NCI-H2196 treated with DMSO at 0.1 percent for 48 hours (cell line): ENCODE data around the gene KSR1.
"Not testable (repeated sequence)": the region's sequence is repeated elsewhere in the genome, so short reads cannot be mapped to it uniquely, and the experiment has no call there.

Experiments used
- DNase-seq: peaks from one replicate; lab custom pipeline; 2025; ENCODE audit not compliant: unreplicated experiment; lab: John Stamatoyannopoulos, UW

The KSR1 gene

DNA sequence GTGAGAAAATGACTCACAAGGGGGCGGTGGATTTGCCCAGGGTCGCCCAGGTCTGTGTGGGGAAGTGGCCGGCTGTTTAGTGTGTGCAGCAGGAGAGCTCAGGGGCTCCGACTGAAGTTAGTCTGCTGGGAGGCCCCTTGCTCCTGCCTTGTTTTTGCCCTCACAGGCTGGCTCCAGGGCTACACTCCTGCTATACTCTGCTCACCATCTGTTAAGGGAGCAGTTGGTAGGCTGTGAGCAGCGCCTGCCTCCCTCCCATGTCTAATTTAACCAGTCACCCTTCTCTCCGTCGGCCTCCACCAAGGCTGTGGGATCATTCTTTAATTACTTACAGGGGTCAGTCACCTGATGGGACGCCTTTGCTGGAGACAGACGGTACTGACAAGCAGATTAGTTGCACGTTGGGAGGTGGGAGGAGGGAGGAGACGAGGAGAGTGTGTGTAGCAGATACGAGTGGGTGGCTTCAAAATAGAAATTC lies 35.5 kb downstream of the KSR1 start:
- no peak for DNase-seq

DNA sequence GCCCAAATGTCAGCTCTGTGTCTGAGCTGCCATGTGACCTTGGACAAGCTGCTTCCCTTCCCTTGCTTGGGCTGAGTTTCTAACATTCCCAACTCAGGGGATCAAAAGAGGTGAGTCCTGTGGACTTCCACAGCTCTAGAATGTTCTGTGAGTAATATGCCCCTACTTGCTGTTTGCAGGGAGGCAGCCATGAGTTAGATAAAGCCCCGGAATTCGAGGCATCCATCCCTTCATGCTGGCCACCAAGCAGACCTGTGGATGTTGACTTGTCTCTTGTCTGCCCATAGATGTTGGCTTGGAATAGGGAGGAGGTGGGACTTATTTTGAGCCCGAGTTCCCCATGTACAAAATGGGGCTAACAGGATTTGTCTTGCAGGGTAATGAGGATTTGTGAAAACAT lies 36.2 kb downstream of the KSR1 start:
- DNase-seq, result no peak

DNA sequence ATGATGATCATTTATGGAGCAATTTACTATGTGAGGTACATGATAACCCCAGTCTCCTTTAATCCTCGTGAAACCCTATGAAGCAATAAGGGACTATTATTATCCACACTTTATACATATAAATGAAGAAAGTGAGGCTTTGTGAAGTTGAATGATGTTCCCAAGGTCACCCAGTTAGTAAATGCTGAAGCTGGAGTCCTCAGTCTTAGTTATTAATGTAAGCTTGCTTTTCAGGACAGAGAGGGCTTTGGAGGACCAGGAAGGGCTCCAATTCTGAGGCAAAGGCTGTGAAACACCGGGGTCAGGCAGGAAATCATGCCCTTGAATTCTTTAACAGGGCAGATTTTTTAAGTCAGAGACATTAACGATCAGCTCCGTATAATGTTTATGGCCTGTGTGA lies 36.8 kb downstream of the KSR1 start:
- DNase-seq, result no peak

DNA sequence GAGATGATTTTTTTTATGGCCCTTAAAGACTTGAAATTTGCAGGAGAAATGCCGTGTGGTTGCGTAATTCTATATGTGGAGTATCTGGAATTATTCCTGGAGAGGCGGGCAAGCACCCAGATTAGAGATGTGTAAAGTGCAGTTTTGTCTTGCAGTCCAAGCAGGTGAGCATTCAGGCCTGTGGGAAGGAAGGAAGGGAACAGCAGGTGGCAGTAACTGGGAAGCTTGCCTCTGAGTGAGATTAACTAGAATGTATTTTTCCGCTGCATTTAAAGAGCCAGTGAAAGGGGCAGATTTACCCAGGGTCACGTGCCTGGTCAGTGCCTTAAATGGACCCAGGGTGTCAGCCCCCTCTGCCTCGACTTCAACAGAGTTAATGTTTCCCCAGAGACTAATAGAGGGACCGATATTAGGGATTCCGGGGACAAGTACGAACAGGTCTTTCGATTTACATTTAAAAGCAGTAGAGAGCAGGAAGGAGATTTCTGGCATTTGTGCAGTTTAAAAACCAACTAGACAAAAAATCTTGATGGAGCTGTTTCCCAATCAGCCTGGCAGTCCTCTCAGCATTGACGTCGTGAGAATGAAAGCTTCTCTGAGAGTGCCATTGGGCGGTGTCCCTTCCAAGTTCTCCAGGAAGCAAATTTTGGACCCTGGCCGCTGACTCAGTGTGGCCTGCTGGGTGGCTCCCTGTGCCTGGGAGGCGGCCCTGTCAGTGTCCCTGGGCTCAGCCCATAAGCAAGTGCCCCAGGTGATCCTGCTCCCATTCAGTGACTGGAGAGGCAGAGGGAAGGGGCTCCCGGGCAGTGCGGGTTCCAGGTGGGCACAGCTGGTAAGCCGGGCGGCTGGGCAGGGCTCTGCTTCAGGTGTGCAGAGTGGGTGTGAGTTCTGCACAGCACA lies 38.2 kb downstream of the KSR1 start:
- DNase-seq, result no peak

DNA sequence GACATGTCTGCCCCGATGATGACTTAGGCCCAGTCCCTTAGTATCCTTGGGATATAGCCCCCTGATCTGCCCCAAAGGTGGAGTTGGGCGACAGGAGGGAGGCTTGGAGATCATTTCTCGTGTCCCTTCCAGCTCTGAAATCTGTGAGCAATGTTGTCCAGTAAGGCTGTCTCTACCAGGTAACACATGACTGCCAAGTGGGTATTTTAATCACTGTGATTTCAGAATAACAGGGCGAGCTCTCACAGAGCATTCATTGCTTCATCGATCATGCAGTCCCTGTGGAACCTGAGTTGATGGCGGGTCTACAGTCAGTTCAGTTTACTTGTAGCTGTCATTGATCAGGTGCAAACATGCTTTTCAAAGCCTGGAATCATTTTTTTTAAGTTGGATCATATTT lies 39.2 kb downstream of the KSR1 start:
- DNase-seq, result no peak

DNA sequence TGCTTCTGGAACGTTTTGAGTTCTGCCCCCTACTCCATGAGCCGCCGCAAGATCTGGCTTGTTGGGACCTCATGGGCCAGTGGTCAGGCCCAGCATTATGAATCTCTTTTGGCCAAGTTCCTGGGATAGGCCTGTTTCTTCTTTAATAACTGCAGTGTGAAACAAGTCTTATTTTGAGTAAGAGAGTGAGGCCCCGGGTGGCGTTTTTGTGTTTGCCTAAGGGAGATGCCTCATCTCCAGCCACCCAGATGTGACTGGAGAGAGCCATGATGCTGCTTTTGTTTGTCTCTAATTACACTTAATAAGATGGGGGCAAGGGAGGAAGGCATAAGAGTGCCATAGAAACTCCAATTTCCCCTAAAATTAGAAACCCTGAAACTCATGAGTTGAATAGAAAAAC lies 39.8 kb downstream of the KSR1 start:
- no peak for DNase-seq

DNA sequence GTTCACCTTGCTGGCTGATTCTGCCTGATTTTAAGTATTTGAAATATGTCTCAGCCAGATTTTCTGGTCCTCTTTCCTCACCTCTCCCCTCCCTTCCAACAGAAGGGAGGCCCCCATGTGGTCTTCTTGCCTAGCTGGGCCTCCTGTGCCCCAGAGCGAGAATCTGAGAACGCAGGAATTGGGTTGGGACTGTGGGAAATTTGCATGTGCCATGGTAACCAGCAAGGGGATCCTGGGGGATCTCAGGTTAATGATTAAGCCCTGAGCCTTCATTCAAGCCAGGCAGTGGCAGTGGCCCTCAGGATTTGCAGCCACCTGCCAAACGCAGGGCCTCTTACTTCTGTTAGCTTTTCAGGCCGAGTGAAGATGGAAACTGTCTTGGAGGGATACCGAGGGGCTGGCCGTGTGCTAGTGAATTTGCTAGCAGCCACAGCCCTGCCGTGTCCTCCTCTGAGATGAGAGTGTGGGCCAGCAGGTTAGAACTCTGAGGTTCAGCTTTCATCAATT lies 40.2 kb downstream of the KSR1 start:
- no peak for DNase-seq

DNA sequence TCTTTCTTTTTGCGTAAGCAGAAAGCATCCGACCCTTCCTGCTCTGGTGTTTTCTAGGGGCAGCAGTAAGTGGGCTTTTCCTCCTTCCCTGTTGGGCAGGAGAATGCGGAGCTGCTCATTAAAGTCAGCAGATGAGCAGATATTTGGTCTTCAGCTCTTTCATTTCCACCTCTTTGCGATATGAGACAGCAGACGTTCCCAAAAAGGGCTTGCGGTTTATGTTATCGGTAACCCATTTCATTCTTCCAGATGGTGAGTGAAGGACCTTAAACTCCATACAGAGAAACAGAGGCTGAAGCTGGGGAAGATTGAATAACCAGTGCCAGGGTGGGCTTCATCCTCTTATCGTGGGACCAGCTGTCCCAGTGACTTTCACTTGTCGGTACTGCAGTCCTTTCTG lies 40.7 kb downstream of the KSR1 start:
- DNase-seq, result no peak

DNA sequence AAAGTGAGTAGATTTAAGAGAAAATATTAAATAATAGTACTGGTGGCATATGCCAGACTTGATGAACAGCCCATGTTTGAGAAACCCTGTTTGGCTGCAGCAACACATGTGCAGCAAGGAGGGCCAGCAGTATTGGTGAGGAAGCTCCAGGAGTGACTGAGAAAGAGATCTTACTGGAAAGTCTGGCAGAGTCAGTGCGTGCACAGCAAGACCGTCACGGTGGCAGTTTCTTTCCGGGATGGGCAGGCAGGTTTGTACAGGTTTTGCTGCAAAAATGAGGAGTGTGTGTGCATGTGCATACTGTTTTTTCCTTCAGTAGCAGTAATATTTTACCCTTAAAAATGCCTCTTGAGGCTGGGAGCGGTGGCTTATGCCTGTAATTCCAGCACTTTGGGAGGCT lies 41.4 kb downstream of the KSR1 start:
- no peak for DNase-seq

DNA sequence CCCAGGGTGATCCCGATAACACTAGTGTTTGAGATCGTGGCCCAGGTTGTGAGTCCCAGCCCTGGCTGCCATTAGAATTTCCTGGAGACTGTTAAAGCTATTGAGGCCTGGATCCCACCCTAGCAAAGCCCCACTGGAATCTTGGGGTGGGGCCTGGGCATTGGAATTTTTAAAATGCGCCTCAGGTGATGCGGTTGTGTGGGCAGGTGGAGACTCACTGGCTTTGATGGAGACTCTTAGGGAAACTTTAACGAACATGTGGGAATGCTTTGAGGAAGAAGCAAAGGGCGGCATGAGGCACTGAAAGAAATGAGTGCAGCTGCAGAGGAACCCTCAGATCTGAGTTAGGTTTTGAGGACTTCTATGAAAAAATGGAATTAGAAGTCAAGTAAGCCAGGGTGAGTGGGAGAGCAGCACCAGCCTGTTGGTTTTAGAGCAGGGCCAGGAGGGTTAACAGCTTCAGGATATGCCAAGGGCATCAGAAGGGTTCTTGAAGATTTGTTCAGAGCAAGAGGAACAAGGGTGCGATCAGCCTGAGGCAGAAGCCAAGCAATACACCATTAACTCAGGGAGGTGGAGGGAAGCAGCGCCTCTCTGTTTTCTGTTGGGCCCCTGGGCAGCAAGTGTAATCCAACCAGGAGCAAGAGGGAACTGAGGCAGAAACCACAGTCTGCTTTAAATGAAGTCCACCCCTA lies 42.5 kb downstream of the KSR1 start:
- DNase-seq, result no peak

DNA sequence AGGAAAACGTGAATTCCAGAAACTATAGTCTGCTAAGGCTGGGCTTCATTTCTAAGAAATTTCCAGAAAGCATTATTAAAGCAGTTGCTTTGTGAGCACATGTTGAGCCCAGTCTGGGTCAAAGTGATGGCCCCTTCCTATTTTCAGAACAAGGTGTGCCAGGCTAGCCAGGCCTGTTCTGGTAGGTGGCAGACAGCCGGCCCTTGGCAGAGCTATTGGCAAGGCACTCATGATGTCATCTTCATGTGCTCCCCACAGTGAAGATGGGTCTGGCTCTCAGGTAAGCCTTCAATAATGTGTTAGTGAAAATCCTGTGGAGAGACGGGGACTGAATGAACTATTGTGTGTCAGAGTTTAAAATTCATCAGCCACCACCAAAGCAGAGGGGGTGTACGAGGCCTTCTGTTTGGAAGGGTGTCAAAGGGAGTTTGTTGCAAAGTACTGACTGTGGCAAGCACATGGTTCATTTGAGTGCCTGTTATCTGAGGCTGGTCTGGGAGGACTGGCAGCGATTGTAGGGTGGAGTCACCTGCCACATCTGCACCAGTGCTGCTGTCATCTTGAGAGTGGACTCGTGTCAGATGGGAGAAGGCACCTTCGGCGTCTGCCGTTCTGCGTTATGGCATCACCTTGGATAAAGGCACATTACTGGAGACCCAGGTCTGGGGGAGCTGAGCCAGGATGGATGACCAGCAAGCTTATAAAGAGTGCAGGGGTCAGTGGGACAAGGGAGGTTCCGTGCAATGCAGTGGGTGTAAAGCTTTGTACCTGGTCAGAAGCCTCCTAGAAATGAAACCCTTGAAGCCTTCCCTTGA lies 43.4 kb downstream of the KSR1 start:
- DNase-seq, result no peak

DNA sequence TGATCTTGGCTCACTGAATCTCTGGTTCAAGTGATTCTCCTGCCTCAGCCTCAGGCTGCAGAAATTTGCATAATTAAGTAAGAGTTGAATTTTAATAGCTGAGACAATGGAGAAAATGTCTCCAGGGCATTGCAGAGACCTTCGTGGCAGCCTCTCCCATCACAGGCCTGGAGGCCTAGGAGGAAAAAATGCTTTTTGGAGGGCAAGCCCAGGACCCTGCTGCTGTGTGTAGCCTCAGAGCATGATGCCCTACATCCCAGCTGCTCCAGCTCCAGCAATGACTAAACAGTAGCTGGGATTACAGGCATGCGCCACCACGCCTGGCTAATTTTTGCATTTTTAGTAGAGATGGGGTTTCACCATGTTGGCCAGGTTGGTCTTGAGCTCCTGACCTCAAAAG lies 45.1 kb downstream of the KSR1 start:
- not testable (repeated sequence) for DNase-seq

DNA sequence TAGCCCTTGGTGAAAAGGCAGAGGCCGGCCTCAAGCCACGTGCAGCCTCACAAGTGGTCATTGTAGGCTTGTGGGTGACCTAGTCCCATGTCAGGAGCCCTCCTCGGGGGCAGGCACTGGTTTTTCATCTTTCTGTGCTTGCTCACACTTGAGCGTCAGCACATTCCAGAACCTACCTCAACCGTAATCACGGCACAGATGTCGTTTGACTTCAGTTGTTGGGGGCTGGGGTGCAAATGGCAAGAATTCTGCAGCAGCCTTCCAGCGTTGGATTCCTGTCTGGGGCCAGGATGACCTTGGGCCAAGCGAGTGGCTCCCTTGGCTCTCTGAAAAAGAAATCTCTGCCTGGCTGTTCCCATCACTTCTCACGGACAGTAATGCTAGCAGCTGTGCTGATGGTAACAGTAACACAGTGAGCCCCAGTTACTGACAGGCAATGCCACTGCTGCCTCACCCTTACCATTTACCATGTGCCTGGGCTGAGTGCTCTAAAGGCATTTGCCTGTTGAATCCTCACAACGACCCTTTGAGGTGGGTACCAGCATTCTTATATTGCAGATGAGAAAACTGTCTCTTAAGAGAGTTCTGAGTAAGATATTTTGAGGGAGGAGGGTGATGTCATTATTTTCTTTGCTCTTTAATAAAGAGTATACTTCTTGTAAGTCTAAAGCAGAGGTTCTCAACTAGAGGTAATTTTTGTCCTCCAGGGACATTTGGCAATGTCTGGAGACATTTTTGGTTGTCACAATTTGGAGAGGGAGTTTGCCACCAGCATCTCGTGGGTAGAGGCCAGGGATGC lies 46.5 kb downstream of the KSR1 start:
- DNase-seq, result no peak

DNA sequence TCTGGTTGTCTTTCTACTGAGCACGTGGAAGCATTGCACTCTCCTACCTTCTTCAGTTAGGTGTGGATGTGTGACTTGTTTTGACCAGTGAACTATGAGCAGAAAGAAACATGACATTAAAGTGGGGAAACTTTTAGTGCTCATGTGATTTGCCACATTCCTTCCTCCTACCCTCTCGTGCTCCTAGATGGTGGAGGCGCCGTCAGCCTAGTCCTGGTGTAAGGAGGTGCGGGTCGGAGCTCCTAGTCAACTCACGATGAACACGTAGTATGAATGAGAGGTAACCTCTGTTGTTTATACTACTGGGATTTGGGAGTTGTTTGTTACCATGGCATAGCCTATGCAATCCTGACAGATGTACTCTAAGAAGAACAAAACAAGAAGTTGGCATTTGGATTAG lies 47.4 kb downstream of the KSR1 start:
- DNase-seq, result no peak

DNA sequence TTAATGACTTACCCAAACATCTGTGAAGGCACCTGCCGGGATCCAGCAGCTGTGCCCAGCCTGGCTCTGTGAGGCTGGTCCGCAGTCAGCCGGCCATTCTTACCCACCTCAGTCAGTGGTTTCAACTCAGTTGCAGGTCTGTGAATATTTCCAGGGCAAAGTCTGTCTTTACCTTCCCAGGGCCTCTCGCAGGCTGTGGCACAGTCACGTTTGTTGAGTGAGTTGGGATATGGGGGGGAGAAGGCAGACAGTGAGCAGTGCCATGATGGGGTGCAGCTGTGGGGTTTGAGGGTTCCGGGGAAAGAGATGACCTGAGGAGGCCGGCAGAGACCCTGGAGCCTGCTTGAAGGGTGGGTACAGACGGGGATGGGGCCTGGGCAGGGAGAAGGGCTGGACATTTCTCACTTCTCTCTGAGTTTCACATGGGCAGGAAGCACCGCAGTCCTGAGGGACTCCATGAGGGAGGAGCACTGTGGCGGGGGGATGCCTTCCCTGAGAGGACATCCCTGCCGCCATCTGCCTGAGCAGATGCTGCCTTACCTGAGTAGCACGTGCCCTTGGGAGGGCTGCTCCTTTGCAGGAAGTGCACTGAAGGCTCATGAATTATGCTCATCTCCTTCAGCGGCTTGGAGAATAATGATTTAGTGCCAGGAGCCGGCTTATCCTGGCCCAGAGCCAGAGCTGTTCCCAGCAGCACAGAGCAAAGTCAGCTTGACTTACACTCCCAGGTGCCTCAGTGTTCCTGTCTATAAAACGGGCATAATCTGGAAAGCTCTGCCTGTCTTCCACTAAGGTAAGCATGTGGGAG lies 48.1 kb downstream of the KSR1 start:
- no peak for DNase-seq

DNA sequence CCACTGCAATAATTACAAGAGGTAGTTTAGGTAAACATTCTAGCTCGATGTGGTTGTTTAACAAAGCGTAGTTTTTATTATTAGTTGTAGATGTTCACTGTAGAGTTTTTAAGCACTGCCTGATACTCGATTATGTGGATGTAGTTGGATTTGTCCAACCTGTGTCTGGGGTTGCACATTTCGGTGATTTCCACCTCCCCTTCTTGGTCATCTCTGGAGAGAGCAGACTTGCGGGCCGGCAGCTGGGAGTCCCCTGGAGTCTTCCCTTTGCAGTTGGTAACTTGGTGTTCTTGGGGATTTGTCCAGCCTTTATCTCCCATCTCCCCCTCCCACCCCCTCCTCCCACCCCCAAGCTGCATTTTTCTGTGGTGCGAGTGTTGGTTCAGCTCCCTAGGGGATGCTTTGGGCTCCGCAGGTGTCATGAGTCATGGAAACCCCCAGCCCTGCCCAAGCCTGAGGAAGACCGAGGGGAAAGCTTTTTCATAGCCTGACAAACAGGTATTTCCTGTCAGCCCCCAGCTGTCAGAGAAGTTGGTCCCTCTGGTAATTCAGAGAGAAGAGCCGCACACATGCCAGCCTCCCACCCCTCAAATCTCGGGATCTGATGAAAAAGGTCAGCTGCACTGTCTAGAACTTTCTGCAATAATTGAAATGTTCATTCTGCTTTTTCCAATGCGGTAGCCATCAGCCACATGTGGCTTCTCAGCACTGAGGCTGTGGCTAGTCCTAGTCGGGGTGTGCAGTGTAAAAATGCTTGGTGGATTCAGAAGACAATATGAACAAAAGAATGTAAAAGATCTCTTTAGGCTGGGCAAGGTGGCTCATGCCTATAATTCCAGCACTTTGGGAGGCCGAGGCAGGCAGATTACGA lies 50.3 kb downstream of the KSR1 start:
- no peak for DNase-seq

DNA sequence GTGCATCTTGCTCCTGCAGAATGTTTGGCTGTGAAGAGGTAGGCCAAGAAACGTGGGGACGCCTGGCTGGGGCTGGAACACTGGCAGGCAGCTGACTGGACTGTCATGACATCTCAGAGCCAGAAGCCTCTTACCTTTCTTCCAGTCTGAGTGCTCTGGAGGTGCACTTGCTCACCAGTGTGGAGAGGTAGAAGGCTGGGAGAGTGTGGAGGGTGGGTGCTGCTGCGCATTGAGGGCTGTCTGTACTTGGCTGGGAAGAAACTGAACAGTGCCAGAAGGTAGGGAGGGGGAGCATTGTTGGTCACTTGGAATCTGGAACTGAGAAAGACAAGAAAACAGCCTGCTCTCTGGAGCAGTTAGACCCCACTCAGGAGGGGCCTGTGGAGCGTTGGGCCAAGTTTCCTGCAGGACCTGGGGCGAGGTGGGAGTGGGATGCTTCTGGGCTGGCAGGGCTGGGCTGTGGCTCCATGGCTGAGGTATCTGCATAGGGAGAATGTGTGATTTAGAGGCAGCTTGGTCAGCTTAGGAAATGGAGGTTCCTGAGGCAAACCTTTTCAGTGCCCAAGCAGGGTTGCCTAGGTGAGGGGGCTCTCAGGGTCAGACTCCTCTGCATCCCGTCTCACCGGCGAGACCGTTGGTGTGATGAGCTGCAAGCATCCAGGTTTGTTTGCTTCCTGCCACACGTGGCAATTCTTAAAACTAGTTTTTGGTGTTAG lies 55.1 kb downstream of the KSR1 start:
- no peak for DNase-seq

DNA sequence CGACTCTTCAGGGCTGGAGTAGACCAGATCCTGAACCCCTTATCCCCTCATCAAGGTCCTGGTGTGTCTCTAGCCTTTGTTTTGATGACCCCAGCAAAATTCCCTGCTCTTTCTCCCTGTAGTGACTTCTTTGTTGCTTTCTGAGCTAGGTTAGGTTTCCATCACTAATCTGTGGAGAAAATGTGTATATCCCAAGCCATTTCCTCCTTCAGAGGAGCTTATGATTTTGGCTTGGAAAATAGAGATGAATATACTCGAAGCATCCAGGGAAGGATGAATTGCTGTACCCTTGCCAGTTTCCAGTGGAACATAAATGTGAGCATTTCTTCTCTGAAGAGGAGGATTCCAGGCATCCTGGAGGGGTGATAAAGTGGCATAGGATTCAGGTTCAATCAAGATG lies 55.8 kb downstream of the KSR1 start:
- no peak for DNase-seq
